SH-SY5Y (cell line): ENCODE measurements around the gene GOLT1A.

Experiments
- GATA2 ChIP-seq: IDR thresholded peaks from 2 replicates; pipeline ENCODE4 v1.6.1; 2011; ENCODE audit warnings: mild to moderate bottlenecking, low read depth, low read length
- GATA3 ChIP-seq: IDR thresholded peaks from 2 replicates; pipeline ENCODE4 v1.6.1; 2011; ENCODE audit warnings: low read depth, mild to moderate bottlenecking, low read length, moderate library complexity

The GOLT1A gene

DNA sequence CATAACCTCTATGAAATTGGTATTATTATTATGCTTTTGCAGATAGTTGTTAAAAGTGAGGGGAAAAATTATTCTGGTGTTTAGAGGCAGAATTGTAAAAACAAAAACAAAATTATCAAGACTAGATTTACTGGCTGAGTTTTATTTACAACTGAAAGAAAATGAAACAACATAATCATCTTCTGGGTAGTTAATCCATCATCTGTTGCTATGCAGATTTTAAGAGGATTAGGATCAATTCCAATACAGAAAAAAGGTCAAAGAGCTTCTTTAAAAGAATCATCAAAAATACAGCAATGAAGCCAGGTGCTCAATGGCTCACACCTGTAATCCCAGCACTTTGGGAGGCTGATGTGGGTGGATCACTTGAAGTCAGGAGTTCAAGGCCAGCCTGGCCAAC, 8.3 kb downstream of the GOLT1A start:
- TF ChIP-seq GATA2 (no peak), GATA3 (no peak)

DNA sequence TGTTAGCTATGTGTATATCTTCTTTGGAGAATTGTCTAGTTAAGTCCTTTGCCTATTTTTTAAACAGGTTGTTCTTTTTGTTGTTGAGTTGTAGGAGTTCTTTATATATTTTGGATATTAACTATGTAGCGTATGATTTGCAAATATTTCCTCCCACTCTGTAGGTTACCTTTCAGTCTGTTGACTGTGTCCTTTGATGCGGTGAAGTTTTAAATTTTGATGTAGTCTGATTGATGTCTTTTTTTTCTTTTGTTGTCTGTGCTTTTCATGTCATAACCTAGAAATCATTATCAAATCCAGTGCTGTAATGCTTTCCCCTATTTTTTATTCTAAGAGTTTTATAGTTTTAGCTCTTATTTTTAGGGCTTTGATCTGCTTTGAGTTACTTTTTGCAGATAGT, 8.8 kb downstream of the GOLT1A start:
- TF ChIP-seq GATA2: no peak
- TF ChIP-seq GATA3: no peak

DNA sequence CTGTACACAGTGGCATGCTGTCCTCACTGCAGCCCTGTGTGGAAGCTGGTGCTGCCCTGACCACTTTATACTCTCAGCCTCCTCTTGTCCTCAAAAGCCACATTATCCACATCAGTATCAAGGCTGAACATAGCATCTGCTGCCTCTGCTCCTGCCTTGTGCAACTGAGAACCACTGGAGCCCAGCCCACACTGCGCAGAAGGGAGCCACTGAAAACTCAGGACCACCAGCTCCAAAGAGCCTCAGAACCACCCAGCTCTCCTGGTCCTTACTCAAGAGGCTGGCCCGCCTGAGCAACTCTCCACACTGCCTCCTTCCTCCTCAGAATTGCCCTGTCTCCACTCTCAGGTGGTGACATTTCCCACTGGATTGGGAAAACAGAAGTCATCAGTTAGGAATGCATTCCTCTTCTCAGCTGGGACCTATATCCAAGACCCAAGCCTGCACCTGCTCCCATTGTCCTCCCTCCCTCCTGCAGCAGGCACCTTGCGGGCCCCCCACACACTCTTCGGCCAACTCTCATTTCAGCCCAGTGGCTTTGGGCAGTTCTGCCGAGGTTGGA, 10.5 kb downstream of the GOLT1A start:
- TF ChIP-seq GATA3 (no peak), GATA2 (no peak)

DNA sequence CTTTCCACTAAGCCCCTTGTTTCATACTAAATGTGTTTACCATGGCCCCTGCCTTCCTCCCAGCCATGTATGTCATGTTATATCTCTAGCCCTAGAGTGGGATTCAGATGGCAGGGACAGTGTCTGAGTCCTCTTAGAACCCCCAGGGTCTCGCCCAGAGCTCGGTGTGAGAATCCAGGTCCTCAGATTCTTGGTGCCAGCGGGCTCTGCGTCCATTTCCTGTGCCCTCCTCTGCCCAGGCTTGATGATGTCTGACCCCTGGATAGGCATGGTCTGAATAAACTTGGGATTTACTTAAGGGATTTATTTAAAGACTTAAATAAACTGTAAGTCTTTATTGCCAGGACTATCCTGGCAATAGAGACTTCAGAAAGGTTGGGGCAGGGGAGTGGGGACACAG, 11.3 kb downstream of the GOLT1A start:
- TF ChIP-seq GATA3: no peak
- TF ChIP-seq GATA2: no peak

DNA sequence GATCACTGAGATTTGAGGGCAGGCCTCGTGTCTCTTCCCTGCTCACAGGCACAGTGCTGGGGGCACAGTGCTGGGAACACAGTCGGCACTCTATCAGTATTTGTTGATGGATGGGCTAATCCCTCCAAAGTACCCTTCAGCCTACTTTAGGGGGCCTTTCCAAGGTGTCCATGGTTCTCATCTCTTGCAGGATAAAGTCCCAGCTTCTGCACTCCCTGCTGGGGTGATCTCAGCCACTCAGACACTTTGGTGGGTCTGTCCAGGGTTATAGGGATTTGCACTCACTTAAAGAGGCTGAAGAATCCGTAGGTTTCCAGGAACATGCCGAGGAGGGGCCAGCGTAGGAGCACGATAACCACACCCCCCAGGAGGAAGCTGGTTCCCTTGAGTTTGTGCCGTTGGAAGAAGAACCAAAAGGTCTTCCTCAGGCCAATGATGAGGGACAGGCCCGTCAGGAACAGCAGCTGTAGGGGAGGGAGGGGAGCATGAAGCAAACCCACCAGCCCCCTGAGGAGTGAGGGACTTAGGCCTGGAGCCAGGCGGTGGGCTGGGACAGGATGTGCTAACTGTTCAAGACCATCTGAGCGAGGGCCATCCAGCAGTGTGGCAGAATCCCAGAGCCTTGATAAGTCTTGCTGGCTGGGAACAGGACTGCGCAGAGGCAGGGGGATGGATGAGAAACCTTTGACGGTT, 12.3 kb downstream of the GOLT1A start:
- no peak for TF ChIP-seq GATA2
- TF ChIP-seq GATA3: no peak

DNA sequence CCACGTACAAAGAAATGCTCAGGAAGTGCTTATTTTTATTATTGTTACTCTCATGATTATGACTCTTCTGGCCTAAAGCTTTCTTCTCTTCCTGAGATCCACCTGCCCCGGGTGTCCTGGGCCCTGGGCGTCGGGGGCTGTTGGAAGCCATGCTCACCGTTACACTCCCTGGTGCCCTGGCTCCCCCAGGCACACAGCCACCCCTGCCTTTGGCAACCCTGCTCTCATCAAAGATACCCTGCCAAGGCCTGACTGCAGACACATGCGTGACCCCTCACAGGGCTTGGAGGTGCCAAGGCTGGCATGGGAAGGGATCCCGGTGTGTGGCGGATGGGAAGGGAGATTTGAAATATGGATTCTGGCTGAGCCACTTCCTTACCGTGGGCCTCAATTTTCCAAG, 14.2 kb downstream of the GOLT1A start:
- no peak for TF ChIP-seq GATA3
- TF ChIP-seq GATA2: no peak

DNA sequence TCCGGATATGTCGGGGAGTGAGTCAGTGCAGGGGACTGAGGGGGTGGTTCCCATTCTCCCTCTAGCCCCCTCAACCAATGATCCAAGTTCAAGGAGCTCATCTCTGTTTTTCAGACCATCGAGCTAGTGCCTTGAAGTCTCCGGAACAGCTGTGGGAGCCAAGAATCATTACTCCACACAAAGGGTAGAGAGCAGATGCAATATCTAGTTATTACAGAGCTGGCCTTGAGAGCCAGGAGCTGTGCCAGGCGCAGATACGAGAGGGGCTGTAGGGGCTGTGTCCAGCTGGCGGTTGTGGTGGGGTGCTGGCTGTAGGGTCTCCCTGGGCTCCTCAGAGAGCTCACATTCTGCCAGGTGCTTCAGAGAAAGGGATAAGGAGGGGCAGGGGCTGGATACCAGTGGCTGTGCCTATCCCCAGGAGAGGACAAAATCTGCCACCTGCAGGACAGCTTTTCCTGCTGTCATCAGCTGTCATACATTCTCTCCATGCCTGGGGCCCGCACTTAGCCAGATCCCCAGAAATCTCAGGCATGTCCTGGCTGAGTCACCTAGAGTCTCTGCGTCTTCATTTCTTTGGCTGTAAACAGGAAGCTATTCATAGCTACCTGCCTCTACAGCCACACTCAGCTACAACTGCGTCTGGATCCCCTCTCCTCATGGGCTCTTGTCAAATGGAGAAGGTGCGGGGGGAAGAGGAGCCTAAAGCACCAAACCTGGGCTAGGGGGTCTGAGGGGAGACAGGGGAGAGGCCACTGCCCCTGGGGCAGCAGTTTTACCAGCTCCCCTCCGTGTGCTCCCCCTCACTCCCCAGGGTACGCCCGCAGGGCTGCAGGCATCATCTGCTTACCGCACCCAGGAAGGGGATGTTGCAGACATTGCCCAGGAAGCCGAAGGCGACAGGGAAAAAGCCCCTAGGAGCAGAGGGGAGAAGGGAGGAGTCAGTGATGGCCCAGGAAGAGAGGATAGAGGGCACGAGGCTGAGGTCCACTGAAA, 15.1 kb downstream of the GOLT1A start:
- TF ChIP-seq GATA3: no peak
- no peak for TF ChIP-seq GATA2

DNA sequence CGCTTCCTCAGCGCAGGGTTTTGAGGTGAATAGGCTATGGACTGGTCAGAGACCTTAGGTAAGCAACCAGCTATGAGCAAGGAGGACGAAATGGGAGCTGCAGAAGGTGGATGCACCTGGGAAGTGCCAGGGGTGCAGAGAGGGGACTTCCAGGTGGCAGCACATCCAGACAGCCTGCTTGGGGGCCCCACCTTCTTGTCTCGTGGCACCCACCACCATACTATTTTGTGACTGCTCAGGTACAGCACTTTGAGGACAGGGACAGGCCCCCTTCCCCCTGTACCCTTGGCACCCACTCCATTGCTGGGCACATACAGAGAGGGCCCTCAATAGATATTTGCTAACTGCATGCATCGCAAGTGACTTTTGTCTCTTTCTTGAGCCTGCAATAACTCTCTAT, 16.7 kb downstream of the GOLT1A start:
- TF ChIP-seq GATA3: no peak
- TF ChIP-seq GATA2: no peak

DNA sequence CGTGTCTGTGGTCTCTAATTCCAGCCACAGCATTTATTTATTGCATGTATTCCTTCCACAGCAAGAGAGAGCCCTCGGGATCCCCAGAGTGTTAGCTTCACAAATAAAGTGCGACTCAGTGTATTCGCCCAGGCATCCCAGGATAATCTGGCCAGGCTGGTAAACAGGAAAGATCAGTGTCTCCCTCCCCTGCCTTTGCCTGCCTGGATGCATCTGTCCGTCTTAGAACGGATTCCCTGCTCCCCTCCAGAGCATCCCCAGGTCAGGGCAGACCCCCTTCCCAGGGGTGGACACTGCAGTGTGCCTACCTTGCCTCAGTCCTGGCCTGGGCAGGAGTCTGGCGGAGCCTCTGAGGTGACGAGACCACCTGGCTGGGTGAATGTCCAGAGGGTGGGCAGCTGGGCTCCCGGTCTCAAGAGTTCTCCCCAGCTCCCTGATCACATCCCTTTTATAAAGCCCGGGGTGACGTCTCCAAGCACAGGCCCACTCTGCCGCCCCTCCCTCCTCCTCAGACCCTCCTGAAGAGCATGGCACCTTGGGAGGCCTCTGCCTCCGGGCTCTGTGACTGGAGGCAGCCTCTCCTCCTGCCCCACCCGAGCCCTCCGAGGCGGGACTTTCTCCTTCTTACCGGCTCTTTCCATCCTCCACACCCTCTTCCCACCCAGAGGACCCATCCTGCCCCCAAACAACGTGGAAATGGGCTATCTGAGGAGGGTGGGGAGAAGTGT, 17.6 kb downstream of the GOLT1A start, which contains the start of gene KISS1:
Gene KISS1, minus strand, starts transcription at position 424 of the 728 bp plus-strand sequence. CDS start 3,615 bp downstream, outside the sequence.
- TF ChIP-seq GATA3 (no peak), GATA2 (no peak)

DNA sequence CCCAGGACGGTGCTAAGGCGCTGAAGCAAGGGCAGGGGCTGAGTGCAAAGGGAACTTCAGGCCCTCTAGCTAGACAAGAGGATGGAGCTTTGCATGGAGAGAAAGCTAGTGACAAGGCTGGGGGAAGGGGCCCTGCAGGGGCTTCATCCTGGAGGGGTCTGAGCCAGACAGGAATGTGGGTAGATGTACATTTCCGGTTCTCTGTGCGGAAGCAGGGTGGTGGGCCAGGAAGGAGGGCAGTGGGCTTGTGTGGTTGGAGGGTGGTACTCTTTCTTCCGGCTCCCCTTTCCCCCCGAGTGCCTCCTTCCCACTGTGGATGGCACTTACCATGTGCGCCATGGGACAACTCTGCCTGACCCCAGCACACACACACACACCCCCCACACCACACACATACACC, 19.0 kb downstream of the GOLT1A start:
- TF ChIP-seq GATA2 (no peak), GATA3 (no peak)

DNA sequence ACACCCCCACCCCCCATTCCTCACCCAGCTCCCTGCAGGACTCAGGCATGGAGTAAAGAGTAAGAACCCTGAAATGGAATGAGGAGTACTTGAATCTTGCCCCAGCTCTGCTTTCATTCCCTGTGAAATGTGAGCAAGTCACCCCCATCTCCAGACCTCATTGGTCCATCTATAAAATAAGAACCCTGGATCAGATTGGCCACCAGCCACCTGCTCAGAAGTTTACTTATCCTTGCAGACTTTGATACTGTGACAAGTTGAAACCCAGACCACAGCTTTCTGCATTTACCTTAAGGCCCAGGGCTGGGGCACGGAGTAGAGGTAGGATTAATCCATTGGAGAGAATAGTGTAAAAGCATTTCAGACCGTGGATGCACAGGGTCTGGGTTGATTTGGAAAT, 19.7 kb downstream of the GOLT1A start:
- TF ChIP-seq GATA2 (no peak), GATA3 (no peak)

DNA sequence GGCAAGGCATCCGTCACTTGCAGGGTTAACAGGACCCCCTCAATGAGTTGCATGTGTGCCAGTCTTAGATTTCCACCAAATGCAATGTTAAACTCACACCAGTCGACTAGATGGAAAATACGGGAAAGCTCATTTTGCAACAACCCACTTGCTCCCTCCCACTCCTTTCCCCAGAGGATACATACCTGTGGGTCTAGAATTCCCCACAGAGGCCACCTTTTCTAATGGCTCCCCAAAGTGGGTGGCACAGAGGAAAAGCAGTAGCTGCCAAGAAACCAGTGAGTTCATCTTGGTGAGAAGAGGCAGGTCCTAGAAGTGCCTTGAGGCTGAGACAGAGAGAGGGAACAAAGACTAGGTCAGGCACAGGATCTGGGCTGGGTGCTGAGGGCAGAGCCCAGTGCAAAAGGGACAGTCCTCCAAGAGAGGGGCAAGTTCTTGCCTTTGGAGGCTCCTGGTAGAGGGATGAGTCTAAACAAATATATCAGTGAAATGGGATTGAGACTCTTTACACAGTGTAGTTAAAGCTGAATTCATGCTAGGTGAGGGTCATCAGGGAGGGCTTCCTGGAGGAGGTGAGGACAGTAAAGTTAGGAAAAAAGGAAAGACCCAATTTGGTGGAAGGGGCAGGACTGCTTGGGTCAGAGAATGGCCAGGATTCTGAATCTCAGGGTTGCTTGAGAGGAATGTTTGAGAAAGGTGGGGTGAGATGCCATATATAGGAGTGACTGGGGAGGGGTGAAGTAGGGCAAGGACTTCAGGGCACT, 21.0 kb downstream of the GOLT1A start:
- no peak for TF ChIP-seq GATA3
- no peak for TF ChIP-seq GATA2

DNA sequence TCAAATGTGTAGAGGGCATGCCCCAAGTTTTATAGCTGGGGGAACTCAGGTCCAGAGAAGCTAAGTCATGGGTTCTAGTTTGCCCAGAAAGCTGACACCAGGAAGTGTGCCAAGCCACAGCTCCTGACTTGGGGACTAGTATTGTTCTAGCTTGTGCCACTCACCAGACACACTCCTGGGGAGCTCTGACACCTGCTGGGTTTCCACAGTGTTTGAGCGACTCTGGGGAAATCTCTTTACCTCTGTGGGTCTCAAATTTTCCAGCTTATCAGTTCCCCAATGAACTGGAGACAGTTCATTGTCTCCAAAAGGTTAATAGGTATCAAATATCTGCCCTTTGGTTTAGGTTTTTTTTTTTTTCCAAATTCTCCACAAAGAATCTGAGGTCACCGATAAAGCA, 21.7 kb downstream of the GOLT1A start:
- TF ChIP-seq GATA2: no peak
- TF ChIP-seq GATA3: no peak

DNA sequence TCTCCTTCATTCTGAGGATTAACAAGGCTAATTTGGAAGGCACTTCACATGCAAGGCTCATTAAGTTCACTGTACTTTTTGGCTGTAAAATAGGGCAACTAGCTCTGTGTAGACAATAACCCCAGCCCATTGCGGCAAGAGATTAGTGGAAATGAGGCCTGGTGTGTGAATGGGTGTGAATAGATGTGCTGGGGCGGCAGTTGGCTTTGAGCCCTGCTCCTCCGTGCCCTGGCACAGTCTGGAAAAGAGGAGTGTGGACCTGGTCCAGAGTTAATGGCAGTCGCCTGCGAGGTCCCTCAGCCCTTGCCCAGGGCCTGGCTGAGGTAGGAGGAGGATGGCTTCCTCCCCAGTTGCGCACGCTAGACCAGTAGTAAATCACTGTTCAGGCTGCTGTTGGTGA, 22.3 kb downstream of the GOLT1A start:
- TF ChIP-seq GATA2 (no peak), GATA3 (no peak)
